HCT116 (cell line): ENCODE data around the gene FAIM2. TPM values are rescaled to one million over a fixed set of nuclear protein-coding genes. Genes with fewer than 3 reads are reported as not detected.

ENCODE experiments used
- ATAC-seq: fragments of 200-7000 bp; cut with Tn5 transposase; 2 replicates; pipeline ENCODE4 v1.9.1; 2020; ENCODE audit warnings: mild to moderate bottlenecking, moderate library complexity
- BruUV-seq: library from RNA; stranded (reverse); fragments of 400-500 nt; replicated peaks from 2 replicates; lab custom pipeline; 2021; lab: Mats Ljungman, UMichigan
- CTCF ChIA-PET: fragments of 300-600 bp; sonication (Branson Sonifier 250); formaldehyde crosslinking; loops from one replicate; lab custom pipeline; 2021; ENCODE audit warnings: antibody characterized with exemption; lab: Charles Lee
- POLR2A ChIA-PET: fragments of 300-600, 350-600 bp; sonication (Branson Sonifier 250); formaldehyde crosslinking; loops from one replicate; lab custom pipeline; 2021; ENCODE audit warnings: antibody characterized with exemption; lab: Charles Lee
- RAD21 ChIA-PET, 2 experiments: fragments of 300-600 bp; sonication (Branson Sonifier 250); formaldehyde crosslinking; loops; one replicate each; lab custom pipeline; 2023; ENCODE audit warnings: low total read pairs in 2 of 2; ENCODE audit not compliant: uncharacterized antibody in 2 of 2, unreplicated experiment in 2 of 2, low non-redundant PET in 1 of 2; lab: Charles Lee
- DNase-seq: peaks from one replicate; pipeline ENCODE4 v3.0.0-alpha.2; 2010; ENCODE audit warnings: low read depth, low spot score
- H2AFZ ChIP-seq: fragments of 200-600 bp; shearing (Covaris generic), sonication (generic); 2 replicates; pipeline ENCODE4 v1.6.1; 2017; ENCODE audit warnings: low read depth, mixed run types, mixed read lengths, antibody characterized with exemption, low read length; ENCODE audit not compliant: poor library complexity, severe bottlenecking
- H3K27ac ChIP-seq: 2 replicates; pipeline ENCODE4 v1.5.1; 2012; ENCODE audit warnings: low read depth, low read length
- H3K27me3 ChIP-seq: fragments of 200-600 bp; sonication (generic); 2 replicates; pipeline ENCODE4 v1.6.1; 2016; ENCODE audit warnings: mixed run types, low read length, mixed read lengths; ENCODE audit not compliant: insufficient read depth
- H3K36me3 ChIP-seq, 2 experiments: fragments of 200-500 bp in 1 of 2; fragments of 200-600 bp in 1 of 2; sonication (Bioruptor generic) in 1 of 2; sonication (generic) in 1 of 2; 2 replicates each; pipeline versions ENCODE4 v1.5.1 to v1.6.1; 2014 to 2016; ENCODE audit warnings: low read length in 2 of 2, inconsistent platforms in 1 of 2, mixed read lengths in 1 of 2, mixed run types in 1 of 2; ENCODE audit not compliant: insufficient read depth in 2 of 2, control insufficient read depth in 1 of 2
- H3K4me1 ChIP-seq, 2 experiments: fragments of 200-600 bp in 1 of 2; sonication (generic) in 1 of 2; 2 replicates each; pipeline versions ENCODE4 v1.5.1 to v1.6.1; 2012 to 2017; ENCODE audit warnings: low read length in 2 of 2, inconsistent platforms in 1 of 2, mild to moderate bottlenecking in 1 of 2, mixed read lengths in 1 of 2, mixed run types in 1 of 2, moderate library complexity in 1 of 2; ENCODE audit not compliant: insufficient read depth in 2 of 2, control insufficient read depth in 1 of 2
- H3K4me2 ChIP-seq: fragments of 200-600 bp; sonication (generic); 2 replicates; pipeline ENCODE4 v1.6.1; 2017; ENCODE audit warnings: mixed run types, low read length, mixed read lengths
- H3K4me3 ChIP-seq, 2 experiments: fragments of 200-600 bp in 1 of 2; sonication (generic) in 1 of 2; replicated peaks in 1 of 2; 2 replicates each; pipeline ENCODE4 v1.5.1; 2011 to 2016; ENCODE audit warnings: low read length in 2 of 2, control low read depth in 1 of 2, low read depth in 1 of 2, mild to moderate bottlenecking in 1 of 2, mixed read lengths in 1 of 2, mixed run types in 1 of 2
- H3K79me2 ChIP-seq: fragments of 200-600 bp; sonication (generic); 2 replicates; pipeline ENCODE4 v1.6.1; 2017; ENCODE audit warnings: mild to moderate bottlenecking, mixed run types, low read length, moderate library complexity, mixed read lengths; ENCODE audit not compliant: insufficient read depth
- H3K9ac ChIP-seq: fragments of 200-600 bp; sonication (generic); 2 replicates; pipeline ENCODE4 v1.6.1; 2016; ENCODE audit warnings: low read length, mixed read lengths
- H3K9me2 ChIP-seq: fragments of 200-600 bp; sonication (generic), shearing (Covaris generic); 2 replicates; pipeline ENCODE4 v1.6.1; 2017; ENCODE audit warnings: mixed run types, mild to moderate bottlenecking, moderate library complexity; ENCODE audit not compliant: insufficient read depth
- H3K9me3 ChIP-seq, 2 experiments: fragments of 200-500 bp in 1 of 2; fragments of 200-600 bp in 1 of 2; sonication (Bioruptor generic) in 1 of 2; sonication (generic) in 1 of 2; 2 replicates each; pipeline ENCODE4 v1.6.1; 2014 to 2017; ENCODE audit warnings: low read length in 2 of 2, mixed read lengths in 2 of 2, inconsistent platforms in 1 of 2, low read depth in 1 of 2, mild to moderate bottlenecking in 1 of 2, mixed run types in 1 of 2, moderate library complexity in 1 of 2; ENCODE audit not compliant: control insufficient read depth in 1 of 2, insufficient read depth in 1 of 2
- H4K20me1 ChIP-seq: fragments of 200-600 bp; sonication (generic), shearing (Covaris generic); 2 replicates; pipeline ENCODE4 v1.6.1; 2017; ENCODE audit warnings: mixed run types, mild to moderate bottlenecking, moderate library complexity; ENCODE audit not compliant: insufficient read depth
- CEBPB ChIP-seq: IDR thresholded peaks from 2 replicates; pipeline ENCODE4 v1.6.1; 2012; ENCODE audit warnings: low read depth
- EGR1 ChIP-seq: IDR thresholded peaks from 2 replicates; pipeline ENCODE4 v1.6.1; 2012; ENCODE audit warnings: low read depth
- ELF1 ChIP-seq: IDR thresholded peaks from 2 replicates; pipeline ENCODE4 v1.6.1; 2012; ENCODE audit warnings: low read depth, borderline replicate concordance
- EZH2phosphoT487 ChIP-seq: fragments of 200-600 bp; IDR thresholded peaks from 2 replicates; pipeline ENCODE4 v1.6.1; 2018; ENCODE audit warnings: antibody characterized with exemption, borderline replicate concordance
- JUND ChIP-seq: IDR thresholded peaks from 2 replicates; pipeline ENCODE4 v1.6.1; 2012
- POLR2A ChIP-seq: IDR thresholded peaks from 2 replicates; pipeline ENCODE4 v1.7.0; 2011; ENCODE audit warnings: borderline replicate concordance; ENCODE audit not compliant: insufficient read depth, insufficient read length; ENCODE audit errors: extremely low read depth
- POLR2AphosphoS5 ChIP-seq: IDR thresholded peaks from 2 replicates; pipeline ENCODE4 v1.6.1; 2011; ENCODE audit warnings: mild to moderate bottlenecking, low read depth, low read length, moderate library complexity
- SIN3A ChIP-seq: IDR thresholded peaks from 2 replicates; pipeline ENCODE4 v1.6.1; 2012; ENCODE audit warnings: low read depth
- SRF ChIP-seq: IDR thresholded peaks from 2 replicates; pipeline ENCODE4 v1.6.1; 2012; ENCODE audit warnings: low read depth
- TCF7L2 ChIP-seq: IDR thresholded peaks from 2 replicates; pipeline ENCODE4 v1.7.0; 2011; ENCODE audit warnings: borderline replicate concordance, inconsistent platforms; ENCODE audit not compliant: insufficient read depth, insufficient read length; ENCODE audit errors: extremely low read depth
- ZFX ChIP-seq: fragments of 450-650 bp; IDR thresholded peaks from 2 replicates; pipeline ENCODE4 v1.6.1; 2017
- intact Hi-C: fragments of 100-400 bp; cut with micrococcal nuclease; formaldehyde crosslinking; loops from 2 replicates; pipeline ENCODE4 v1.10.0; 2022
- total RNA-seq: library from RNA; stranded (reverse); gene quantifications from one replicate; pipeline ENCODE4 v1.2.1, GENCODE V29; 2021; ENCODE audit not compliant: unreplicated experiment
- TF ChIP-seq, protein P1 (sequence below): IDR thresholded peaks from 2 replicates; pipeline ENCODE4 v1.6.1; 2012
- TF ChIP-seq, protein P2 (sequence below): IDR thresholded peaks from 2 replicates; pipeline ENCODE4 v1.6.1; 2011; ENCODE audit warnings: mild to moderate bottlenecking, low read length, moderate library complexity; ENCODE audit not compliant: insufficient replicate concordance; ENCODE audit errors: extremely low read depth
- TF ChIP-seq, protein P3 (sequence below): IDR thresholded peaks from 2 replicates; pipeline ENCODE4 v1.6.1; 2012
- TF ChIP-seq, protein P4 (sequence below): IDR thresholded peaks from 2 replicates; pipeline ENCODE4 v1.6.1; 2012; ENCODE audit warnings: low read depth

Gene FAIM2
- total RNA-seq, 1 experiment from 2014 or later: not detected

DNA sequence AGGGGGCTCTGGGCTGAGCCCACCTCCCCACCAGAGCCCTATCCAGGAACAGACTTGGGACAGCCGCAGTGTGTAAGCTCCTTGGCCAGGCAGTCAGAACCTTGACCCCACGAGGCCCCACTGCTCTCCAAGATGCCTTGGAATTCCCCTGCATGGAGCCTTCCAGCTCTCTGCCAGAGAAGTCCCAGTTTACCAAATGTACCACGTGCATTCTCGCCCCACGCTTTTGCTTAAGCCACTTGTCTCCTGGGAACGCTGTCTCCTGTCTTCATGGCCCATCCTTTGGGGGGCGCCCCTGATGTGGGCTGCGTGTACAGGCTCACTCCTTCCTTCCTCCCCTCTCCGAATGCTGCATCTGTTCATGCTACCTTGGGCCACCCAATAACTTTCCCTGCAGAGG is 7.9 kb downstream of the FAIM2 start:
- TF ChIP-seq EGR1: no peak
- no peak for TF ChIP-seq ZFX
- TF ChIP-seq, protein P1, sequence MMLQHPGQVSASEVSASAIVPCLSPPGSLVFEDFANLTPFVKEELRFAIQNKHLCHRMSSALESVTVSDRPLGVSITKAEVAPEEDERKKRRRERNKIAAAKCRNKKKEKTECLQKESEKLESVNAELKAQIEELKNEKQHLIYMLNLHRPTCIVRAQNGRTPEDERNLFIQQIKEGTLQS: no peak
- TF ChIP-seq, all 23 proteins: peak for 0
- Histone ChIP-seq H3K4me1 (peaks cover 0 to 10% of the 10 kb centered on the region in 2 experiments; a peak in 2 of 4 replicates), H3K79me2 (no peaks in the 10 kb centered on the region), H3K36me3 (no peaks in the 10 kb centered on the region), H3K9me3 (no peaks in the 10 kb centered on the region), H3K27ac (no peak overlapping the region), H3K9me2 (no peaks in the 10 kb centered on the region), H3K4me2 (no peak overlapping the region), H3K27me3 (peaks cover 5% of the 10 kb centered on the region; the same call in 1 of the 2 replicates), H4K20me1 (no peaks in the 10 kb centered on the region), H3K9ac (no peak overlapping the region), H3K4me3 (no peak overlapping the region), H2AFZ (no peak overlapping the region)
- DNase-seq (no peak), ATAC-seq (no peak)
- ChIA-PET POLR2A (no interaction called here), CTCF (no interaction called here), RAD21 (no interaction called here)
- no TSS peak for BruUV-seq
- intact Hi-C loops: no loop called here

DNA sequence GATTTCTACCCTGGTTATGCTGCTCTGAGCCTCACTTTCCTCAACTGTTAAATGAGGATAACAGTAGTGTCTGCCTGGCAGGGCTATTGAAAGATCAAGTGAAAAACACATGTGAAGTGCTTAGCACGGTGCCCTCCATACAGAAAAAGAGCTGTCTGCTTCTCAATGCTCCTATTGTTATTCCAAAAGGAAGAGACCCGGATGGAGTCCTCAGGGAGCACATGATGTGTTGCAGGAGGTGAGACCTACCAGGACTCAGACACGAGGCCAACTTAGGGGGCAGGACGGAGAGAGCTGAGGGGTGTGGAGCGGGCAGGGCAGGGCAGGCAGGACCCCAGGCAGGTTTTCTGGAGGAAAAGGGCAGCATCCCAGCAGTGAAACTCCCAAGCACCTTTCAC is 8.9 kb downstream of the FAIM2 start:
- BruUV-seq: no TSS peak
- ATAC-seq: no peak; the same call in 1 of the 2 replicates
- RAD21 ChIA-PET: no interaction called here
- Histone ChIP-seq H3K9ac (no peak overlapping the region), H3K79me2 (no peaks in the 10 kb centered on the region), H3K9me2 (no peaks in the 10 kb centered on the region), H3K9me3 (no peaks in the 10 kb centered on the region), H3K4me1 (peaks cover 0 to 10% of the 10 kb centered on the region in 2 experiments; a peak in 2 of 4 replicates), H3K4me3 (no peak overlapping the region), H3K27ac (no peak overlapping the region), H3K4me2 (peak overlapping the region; percentile 27; the same call in 1 of the 2 replicates), H4K20me1 (no peaks in the 10 kb centered on the region), H3K27me3 (peaks cover 5% of the 10 kb centered on the region; the same call in 1 of the 2 replicates), H2AFZ (no peak overlapping the region), H3K36me3 (no peaks in the 10 kb centered on the region)
- TF ChIP-seq EGR1 (no peak), ZFX (no peak), ELF1 (no peak), EZH2phosphoT487 (no peak), JUND (no peak), SRF (no peak), CEBPB (no peak), POLR2A (no peak), POLR2AphosphoS5 (no peak), SIN3A (no peak), TCF7L2 (no peak)
- TF ChIP-seq, protein P2, sequence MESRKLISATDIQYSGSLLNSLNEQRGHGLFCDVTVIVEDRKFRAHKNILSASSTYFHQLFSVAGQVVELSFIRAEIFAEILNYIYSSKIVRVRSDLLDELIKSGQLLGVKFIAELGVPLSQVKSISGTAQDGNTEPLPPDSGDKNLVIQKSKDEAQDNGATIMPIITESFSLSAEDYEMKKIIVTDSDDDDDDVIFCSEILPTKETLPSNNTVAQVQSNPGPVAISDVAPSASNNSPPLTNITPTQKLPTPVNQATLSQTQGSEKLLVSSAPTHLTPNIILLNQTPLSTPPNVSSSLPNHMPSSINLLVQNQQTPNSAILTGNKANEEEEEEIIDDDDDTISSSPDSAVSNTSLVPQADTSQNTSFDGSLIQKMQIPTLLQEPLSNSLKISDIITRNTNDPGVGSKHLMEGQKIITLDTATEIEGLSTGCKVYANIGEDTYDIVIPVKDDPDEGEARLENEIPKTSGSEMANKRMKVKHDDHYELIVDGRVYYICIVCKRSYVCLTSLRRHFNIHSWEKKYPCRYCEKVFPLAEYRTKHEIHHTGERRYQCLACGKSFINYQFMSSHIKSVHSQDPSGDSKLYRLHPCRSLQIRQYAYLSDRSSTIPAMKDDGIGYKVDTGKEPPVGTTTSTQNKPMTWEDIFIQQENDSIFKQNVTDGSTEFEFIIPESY: no peak
- TF ChIP-seq, protein P3, sequence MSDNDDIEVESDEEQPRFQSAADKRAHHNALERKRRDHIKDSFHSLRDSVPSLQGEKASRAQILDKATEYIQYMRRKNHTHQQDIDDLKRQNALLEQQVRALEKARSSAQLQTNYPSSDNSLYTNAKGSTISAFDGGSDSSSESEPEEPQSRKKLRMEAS: no peak
- TF ChIP-seq, protein P4, sequence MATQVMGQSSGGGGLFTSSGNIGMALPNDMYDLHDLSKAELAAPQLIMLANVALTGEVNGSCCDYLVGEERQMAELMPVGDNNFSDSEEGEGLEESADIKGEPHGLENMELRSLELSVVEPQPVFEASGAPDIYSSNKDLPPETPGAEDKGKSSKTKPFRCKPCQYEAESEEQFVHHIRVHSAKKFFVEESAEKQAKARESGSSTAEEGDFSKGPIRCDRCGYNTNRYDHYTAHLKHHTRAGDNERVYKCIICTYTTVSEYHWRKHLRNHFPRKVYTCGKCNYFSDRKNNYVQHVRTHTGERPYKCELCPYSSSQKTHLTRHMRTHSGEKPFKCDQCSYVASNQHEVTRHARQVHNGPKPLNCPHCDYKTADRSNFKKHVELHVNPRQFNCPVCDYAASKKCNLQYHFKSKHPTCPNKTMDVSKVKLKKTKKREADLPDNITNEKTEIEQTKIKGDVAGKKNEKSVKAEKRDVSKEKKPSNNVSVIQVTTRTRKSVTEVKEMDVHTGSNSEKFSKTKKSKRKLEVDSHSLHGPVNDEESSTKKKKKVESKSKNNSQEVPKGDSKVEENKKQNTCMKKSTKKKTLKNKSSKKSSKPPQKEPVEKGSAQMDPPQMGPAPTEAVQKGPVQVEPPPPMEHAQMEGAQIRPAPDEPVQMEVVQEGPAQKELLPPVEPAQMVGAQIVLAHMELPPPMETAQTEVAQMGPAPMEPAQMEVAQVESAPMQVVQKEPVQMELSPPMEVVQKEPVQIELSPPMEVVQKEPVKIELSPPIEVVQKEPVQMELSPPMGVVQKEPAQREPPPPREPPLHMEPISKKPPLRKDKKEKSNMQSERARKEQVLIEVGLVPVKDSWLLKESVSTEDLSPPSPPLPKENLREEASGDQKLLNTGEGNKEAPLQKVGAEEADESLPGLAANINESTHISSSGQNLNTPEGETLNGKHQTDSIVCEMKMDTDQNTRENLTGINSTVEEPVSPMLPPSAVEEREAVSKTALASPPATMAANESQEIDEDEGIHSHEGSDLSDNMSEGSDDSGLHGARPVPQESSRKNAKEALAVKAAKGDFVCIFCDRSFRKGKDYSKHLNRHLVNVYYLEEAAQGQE: no peak
- CTCF ChIA-PET: no interaction called here
- DNase-seq: no peak
- POLR2A ChIA-PET: interaction anchor here (0.8 kb wide), 1 partner anchor 153 kb away, joined by 3 read pairs; no protein-coding TSS in a partner anchor
- intact Hi-C loops: no loop called here
